Tibial nerve (tissue), 4 donors: Measurements from ENCODE around the gene ASIP.

Experiments used
- CTCF ChIP-seq, 5 experiments: fragments of 200-600 bp in 3 of 5; fragments of 450-650 bp in 2 of 5; sonication (generic) in 3 of 5; IDR thresholded peaks; one replicate each; pipeline ENCODE4 v1.5.1; 2016 to 2019; ENCODE audit warnings: antibody characterized with exemption in 5 of 5, mild to moderate bottlenecking in 3 of 5, moderate library complexity in 2 of 5
- EP300 ChIP-seq, 2 donors: sonication (generic); formaldehyde crosslinking; IDR thresholded peaks; one replicate each; pipeline ENCODE4 v1.6.1; 2017; ENCODE audit warnings: antibody characterized with exemption in 2 of 2, mild to moderate bottlenecking in 1 of 2
- POLR2A ChIP-seq, 2 donors: fragments of 450-650 bp; IDR thresholded peaks; one replicate each; pipeline ENCODE4 v1.6.1; 2017; ENCODE audit warnings: antibody characterized with exemption in 2 of 2, mild to moderate bottlenecking in 2 of 2, moderate library complexity in 2 of 2

GRCh38 chr20:34211591-34211990 is 29.6 kb upstream of the ASIP start:
- no peak for TF ChIP-seq POLR2A (IDR thresholded peaks at IDR 0.05)
- no peak for TF ChIP-seq CTCF (IDR thresholded peaks at IDR 0.05)
- no peak for TF ChIP-seq EP300 (IDR thresholded peaks at IDR 0.05)
